ENCODE data around the gene CDC42EP3.

The CDC42EP3 gene

GRCh38 chr2:37683921-37684780 is 12.7 kb upstream of the CDC42EP3 start:
- DNase-seq (ENCODE audit: low spot score) = no peak

- DNase-seq (ENCODE audit: low spot score) = no peak
These were observed 11.8 kb upstream of the CDC42EP3 start for GRCh38 chr2:37683241-37683640.

- DNase-seq (ENCODE audit: low spot score) = no peak
These were observed 11.0 kb upstream of the CDC42EP3 start for GRCh38 chr2:37682473-37682872.

DNA sequence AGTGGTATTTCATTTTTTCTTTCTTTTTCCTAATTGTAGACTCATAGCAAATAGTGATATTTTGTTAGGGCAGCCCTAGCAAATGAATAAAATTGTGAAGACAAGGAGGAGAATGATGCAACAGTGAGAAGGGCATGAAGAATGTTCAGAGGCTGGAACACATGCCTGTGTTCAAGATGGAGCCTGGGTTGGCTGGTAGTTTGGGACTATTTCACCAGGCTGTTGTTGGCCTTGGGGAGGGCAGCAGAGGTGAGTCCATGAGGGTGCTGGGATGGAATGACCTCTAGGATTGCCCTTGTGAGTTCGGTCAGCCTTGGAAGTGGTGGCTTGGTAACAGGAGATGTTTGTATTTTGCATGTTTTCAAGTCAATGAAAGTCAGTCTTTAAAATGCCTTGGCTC is 10.1 kb upstream of the CDC42EP3 start:
- no peak for DNase-seq (ENCODE audit: low spot score)

DNA sequence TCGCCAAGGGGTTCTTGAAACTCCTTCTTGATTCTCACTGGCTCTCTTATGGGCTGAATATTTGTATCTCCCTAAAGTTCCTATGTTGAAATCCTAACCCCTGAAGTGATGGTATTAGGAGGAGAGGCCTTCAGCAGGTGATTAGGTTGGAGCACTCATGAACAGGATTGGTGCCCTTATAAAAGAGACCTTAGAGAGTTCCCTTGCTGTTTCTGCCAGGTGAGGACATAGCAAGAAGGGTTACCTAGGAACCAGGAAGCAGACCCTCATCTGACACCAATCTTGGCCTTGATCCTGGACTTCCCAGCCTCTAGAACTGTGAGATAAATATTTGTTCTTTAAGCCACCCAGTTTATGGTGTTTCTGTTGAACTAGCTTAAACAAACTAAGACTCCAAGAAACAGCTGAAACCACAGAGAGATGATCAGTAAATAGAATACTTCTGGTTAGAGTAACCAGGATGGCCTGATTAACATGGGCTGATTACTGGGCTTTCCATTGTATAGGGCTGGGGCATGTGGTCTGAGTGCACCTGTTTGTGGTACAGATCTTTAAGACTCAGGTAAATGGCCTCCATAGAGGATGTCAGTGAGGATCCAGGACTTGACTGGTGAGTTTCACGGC is 7.7 kb upstream of the CDC42EP3 start:
- DNase-seq (ENCODE audit: low spot score) = no peak

GRCh38 chr2:37676274-37676673 is 4.8 kb upstream of the CDC42EP3 start:
- DNase-seq (ENCODE audit: low spot score) = no peak

GRCh38 chr2:37674946-37675345 is 3.5 kb upstream of the CDC42EP3 start:
- DNase-seq (ENCODE audit: low spot score) = no peak

DNA sequence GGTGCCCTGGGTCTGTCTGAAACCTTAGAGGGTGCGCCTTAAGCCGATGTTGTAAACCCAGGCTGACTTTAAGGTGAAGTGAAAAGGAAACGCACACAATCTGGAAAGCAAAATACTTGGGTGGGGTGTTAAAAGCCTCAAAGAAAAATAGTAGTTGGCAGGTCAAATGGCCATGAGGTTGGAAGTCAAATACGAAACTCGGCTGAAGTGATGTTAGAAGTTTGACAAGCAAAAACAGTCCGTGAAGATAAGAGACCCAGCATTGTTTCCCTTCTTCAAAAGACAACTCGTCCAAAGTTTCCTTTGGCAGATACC is 1.4 kb upstream of the CDC42EP3 start:
- DNase-seq (ENCODE audit: low spot score) = no peak

- no peak for DNase-seq (ENCODE audit: low spot score)
These were observed 845 bp upstream of the CDC42EP3 start for GRCh38 chr2:37672104-37672869.

DNA sequence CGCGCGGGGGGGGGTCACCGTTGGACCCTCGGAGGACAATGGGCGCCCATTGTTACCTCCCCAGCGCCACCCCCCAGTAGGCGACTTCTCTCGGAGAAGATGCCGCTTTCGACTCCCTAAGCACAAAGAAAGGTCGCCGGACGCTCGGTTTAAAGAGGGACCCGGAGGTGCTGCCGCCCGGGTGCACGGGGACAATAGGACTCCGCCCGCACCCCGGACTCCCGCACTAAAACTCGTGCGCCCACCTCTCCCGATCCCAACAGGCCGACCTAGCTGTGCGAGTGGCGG is 318 bp upstream of the CDC42EP3 start:
- DNase-seq (ENCODE audit: low spot score) = no peak

- DNase-seq (ENCODE audit: low spot score) = no peak
These were observed 949 bp downstream of the CDC42EP3 start for GRCh38 chr2:37670378-37671008.

GRCh38 chr2:37669446-37669845 is 2.0 kb downstream of the CDC42EP3 start:
- DNase-seq (ENCODE audit: low spot score) = no peak

DNA sequence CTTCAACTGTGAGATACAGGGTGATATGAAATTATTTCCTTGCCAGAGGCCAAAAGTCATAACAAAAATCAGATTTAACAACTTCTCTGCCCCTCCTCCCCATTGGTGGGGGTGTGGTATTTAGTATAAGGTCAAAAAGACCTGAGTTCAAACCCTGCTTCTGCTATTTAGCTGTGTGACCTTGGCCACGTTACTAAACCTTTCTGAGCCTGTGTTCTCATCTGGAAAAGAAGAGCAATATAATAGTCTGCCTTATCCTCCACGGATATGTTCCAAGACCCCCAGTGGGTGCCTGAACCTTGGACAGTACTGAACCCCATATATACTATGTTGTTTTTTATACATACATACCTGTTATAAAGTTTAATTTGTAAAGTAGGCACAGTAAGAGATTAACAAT is 3.7 kb downstream of the CDC42EP3 start:
- DNase-seq (ENCODE audit: low spot score) = no peak

- no peak for DNase-seq (ENCODE audit: low spot score)
These were observed 4.7 kb downstream of the CDC42EP3 start for GRCh38 chr2:37666772-37667171.

DNA sequence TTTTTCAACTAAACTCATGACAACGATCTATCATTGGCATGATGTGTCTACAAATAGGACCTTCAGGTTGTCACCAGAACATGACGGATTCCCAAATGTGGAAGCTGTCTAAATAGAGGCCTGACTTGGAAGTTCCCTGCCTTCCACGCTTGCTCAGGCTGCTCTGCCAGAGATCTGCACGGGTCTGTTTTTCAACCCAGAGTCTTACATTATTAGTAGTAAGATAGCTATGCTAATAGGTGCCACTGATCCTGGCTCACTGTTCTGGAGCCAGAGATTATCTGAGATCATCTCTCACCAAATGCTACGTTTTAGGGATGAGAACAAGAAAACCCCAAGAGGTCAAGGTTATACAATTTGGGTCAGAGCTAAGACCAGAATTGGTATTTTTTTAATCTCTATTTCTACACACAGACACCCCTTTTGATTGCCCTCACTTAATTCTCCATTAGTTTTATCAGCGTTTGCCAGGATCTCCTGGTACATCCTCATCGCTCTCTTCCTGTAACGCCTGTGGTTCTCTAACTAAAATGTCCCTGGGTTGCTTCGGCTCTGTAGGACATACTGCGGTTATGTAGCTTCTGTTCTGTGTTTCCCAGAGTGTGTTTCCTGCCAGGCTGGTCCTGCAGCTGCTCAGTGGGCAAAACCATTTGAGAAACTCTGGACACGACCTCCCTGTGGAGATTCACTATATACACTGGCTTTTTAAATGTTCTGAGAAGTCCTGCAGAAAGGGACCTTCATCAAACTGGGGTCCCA is 5.7 kb downstream of the CDC42EP3 start:
- DNase-seq (ENCODE audit: low spot score) = no peak

- no peak for DNase-seq (ENCODE audit: low spot score)
These were observed 6.4 kb downstream of the CDC42EP3 start for GRCh38 chr2:37665043-37665442.

GRCh38 chr2:37664231-37664643 is 7.2 kb downstream of the CDC42EP3 start:
- DNase-seq (ENCODE audit: low spot score) = peak; percentile 46

- no peak for DNase-seq (ENCODE audit: low spot score)
These were observed 8.1 kb downstream of the CDC42EP3 start for GRCh38 chr2:37663390-37663789.

- DNase-seq (ENCODE audit: low spot score) = no peak
These were observed 11.7 kb downstream of the CDC42EP3 start for GRCh38 chr2:37659723-37660122.

DNA sequence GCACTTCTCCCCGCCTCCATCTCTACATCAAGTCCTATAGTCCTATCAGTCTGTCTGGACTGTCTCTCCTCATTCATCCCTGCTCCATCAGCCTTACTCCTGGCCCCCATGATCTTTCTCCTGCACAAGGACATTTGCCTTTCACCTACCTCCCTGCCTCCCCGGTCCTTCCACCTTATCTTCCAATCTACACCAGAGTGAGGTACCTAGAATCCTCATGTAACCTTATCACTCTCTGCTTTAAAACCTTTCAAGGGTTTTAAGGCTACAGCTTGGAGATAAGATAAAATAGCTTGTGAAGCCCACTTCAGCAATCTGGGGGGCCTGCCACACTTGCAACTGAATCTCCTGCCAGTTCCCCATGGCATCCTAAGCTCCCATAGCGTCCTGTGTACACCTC is 12.8 kb downstream of the CDC42EP3 start:
- DNase-seq (ENCODE audit: low spot score) = no peak

- DNase-seq (ENCODE audit: low spot score) = no peak
These were observed 14.0 kb downstream of the CDC42EP3 start for GRCh38 chr2:37657471-37657870.
